ENCODE data around the gene UBE2O.

DNA sequence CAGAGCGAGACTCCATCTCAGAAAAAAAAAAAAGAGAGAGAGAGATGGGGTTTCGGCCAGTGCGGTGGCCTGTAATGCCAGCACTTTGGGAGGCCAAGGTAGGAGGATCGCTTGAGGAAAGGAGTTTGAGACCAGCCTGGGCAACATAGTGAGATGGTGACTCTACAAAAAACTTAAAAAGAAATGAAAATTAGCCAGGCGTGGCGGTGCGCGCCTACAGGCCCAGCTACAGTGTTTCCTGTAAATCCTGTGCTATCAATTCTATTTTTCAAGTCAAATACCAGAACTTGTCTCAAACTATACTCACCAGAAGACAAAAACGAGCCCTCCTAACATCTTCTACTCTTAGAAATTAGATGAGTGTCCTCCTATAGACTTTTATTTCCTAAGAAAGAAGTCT, 19.3 kb downstream of the UBE2O start:
- TF ChIP-seq, protein P1, sequence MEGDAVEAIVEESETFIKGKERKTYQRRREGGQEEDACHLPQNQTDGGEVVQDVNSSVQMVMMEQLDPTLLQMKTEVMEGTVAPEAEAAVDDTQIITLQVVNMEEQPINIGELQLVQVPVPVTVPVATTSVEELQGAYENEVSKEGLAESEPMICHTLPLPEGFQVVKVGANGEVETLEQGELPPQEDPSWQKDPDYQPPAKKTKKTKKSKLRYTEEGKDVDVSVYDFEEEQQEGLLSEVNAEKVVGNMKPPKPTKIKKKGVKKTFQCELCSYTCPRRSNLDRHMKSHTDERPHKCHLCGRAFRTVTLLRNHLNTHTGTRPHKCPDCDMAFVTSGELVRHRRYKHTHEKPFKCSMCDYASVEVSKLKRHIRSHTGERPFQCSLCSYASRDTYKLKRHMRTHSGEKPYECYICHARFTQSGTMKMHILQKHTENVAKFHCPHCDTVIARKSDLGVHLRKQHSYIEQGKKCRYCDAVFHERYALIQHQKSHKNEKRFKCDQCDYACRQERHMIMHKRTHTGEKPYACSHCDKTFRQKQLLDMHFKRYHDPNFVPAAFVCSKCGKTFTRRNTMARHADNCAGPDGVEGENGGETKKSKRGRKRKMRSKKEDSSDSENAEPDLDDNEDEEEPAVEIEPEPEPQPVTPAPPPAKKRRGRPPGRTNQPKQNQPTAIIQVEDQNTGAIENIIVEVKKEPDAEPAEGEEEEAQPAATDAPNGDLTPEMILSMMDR (conservative IDR thresholded peaks at IDR 0.05), result no peak
- no peak for TF ChIP-seq ZFX (IDR thresholded peaks at IDR 0.05)

All from C4-2B (cell line).